PC-9 (cell line): ENCODE measurements around the gene USP24. TPM values are rescaled to one million over a fixed set of nuclear protein-coding genes. Genes with fewer than 3 reads are reported as not detected.

Source experiments
- BruUV-seq: library from RNA; stranded (reverse); fragments of 400-500 nt; replicated peaks from 2 replicates; lab custom pipeline; 2021; lab: Mats Ljungman, UMichigan
- CTCF ChIA-PET: fragments of 300-600 bp; sonication (Branson Sonifier 250); formaldehyde crosslinking; loops from one replicate; lab custom pipeline; 2022; ENCODE audit warnings: antibody characterized with exemption; lab: Charles Lee
- POLR2A ChIA-PET: fragments of 300-600 bp; sonication (Branson Sonifier 250); formaldehyde crosslinking; loops from one replicate; lab custom pipeline; 2022; ENCODE audit warnings: antibody characterized with exemption; ENCODE audit not compliant: unreplicated experiment; lab: Charles Lee
- DNase-seq, 2 experiments: peaks; one replicate each; pipeline versions ENCODE4 v3.0.0 to v3.0.0-alpha.2; 2015 to 2022; ENCODE audit warnings: mixed read lengths in 1 of 2
- H2AFZ ChIP-seq: fragments of 200-600 bp; sonication (generic); 2 replicates; pipeline ENCODE4 v1.8.1; 2017; ENCODE audit warnings: antibody characterized with exemption
- H3F3A ChIP-seq: fragments of 200-600 bp; sonication (generic); 2 replicates; pipeline ENCODE4 v1.8.1; 2017; ENCODE audit warnings: antibody characterized with exemption, mild to moderate bottlenecking, low read depth; ENCODE audit not compliant: insufficient read depth
- H3K27ac ChIP-seq: fragments of 200-600 bp; sonication (generic); 2 replicates; pipeline ENCODE4 v1.6.1; 2016; ENCODE audit warnings: mixed run types
- H3K27me3 ChIP-seq: fragments of 200-600 bp; sonication (generic); 2 replicates; pipeline ENCODE4 v1.6.1; 2016; ENCODE audit warnings: low read depth, mixed run types; ENCODE audit not compliant: insufficient read depth
- H3K36me3 ChIP-seq: fragments of 200-600 bp; sonication (generic); 2 replicates; pipeline ENCODE4 v1.6.1; 2016; ENCODE audit warnings: low read depth, mixed run types
- H3K4me1 ChIP-seq: fragments of 200-600 bp; sonication (generic); replicated peaks from 2 replicates; pipeline ENCODE4 v1.6.1; 2016; ENCODE audit warnings: mixed run types; ENCODE audit not compliant: insufficient read depth
- H3K4me2 ChIP-seq: fragments of 200-600 bp; sonication (generic); 2 replicates; pipeline ENCODE4 v1.6.1; 2017; ENCODE audit warnings: mixed run types
- H3K4me3 ChIP-seq: fragments of 200-600 bp; sonication (generic); 2 replicates; pipeline ENCODE4 v1.6.1; 2016; ENCODE audit warnings: mixed run types
- H3K79me2 ChIP-seq: fragments of 200-600 bp; sonication (generic); 2 replicates; pipeline ENCODE4 v1.6.1; 2017; ENCODE audit warnings: low read depth, mixed run types
- H3K9me2 ChIP-seq: fragments of 200-600 bp; sonication (generic); 2 replicates; pipeline ENCODE4 v1.8.1; 2017; ENCODE audit warnings: mild to moderate bottlenecking; ENCODE audit not compliant: insufficient read depth
- H3K9me3 ChIP-seq: fragments of 200-600 bp; sonication (generic); 2 replicates; pipeline ENCODE4 v1.8.1; 2016; ENCODE audit warnings: low read depth; ENCODE audit not compliant: insufficient read depth
- H4K20me1 ChIP-seq: fragments of 200-600 bp; sonication (generic); 2 replicates; pipeline ENCODE4 v1.8.1; 2017; ENCODE audit not compliant: insufficient read depth
- CTCF ChIP-seq: fragments of 200-600 bp; sonication (generic); conservative IDR thresholded peaks from 2 replicates; pipeline ENCODE4 v1.6.1; 2017; ENCODE audit warnings: mixed run types, antibody characterized with exemption, mild to moderate bottlenecking, moderate library complexity
- EZH2 ChIP-seq: fragments of 200-600 bp; sonication (generic); IDR thresholded peaks from 2 replicates; pipeline ENCODE4 v1.8.0; 2017; ENCODE audit warnings: antibody characterized with exemption, low read depth
- intact Hi-C: fragments of 100-400 bp; cut with micrococcal nuclease; formaldehyde crosslinking; loops from one replicate; pipeline ENCODE4 v1.10.0; 2022; ENCODE audit not compliant: unreplicated experiment
- total RNA-seq: library from RNA; stranded (reverse); gene quantifications from 2 replicates; pipeline ENCODE4 v1.2.3, GENCODE V29; 2021

USP24 gene
- total RNA-seq, 1 experiment from 2014 or later, result 61.0 TPM

- Histone ChIP-seq H3K4me1 (peaks cover 6% of the 10 kb centered on the region; the same call in 1 of the 2 replicates), H3K36me3 (peaks cover 13% of the 10 kb centered on the region), H3K9me2 (no peaks in the 10 kb centered on the region), H2AFZ (no peak overlapping the region), H3K79me2 (peaks cover 67% of the 10 kb centered on the region), H3K9me3 (peaks cover 1% of the 10 kb centered on the region), H3K4me3 (no peak overlapping the region), H3K4me2 (no peak overlapping the region), H4K20me1 (peaks cover 12% of the 10 kb centered on the region; the same call in 1 of the 2 replicates), H3F3A (peaks cover 23% of the 10 kb centered on the region; the same call in 1 of the 2 replicates), H3K27ac (peak overlapping the region; percentile 31; the same call in 1 of the 2 replicates), H3K27me3 (no peaks in the 10 kb centered on the region)
- intact Hi-C loops, result no loop called here
- no TSS peak for BruUV-seq
- no peak for TF ChIP-seq EZH2
- TF ChIP-seq CTCF, result no peak
- ChIA-PET CTCF (interaction anchor here (0.6 to 0.8 kb wide), 2 partner anchors 98 to 205 kb away, joined by 4 read pairs; no protein-coding TSS in a partner anchor), POLR2A (no interaction called here)
- DNase-seq, result no peak
These were observed 35.9 kb downstream of the USP24 start for GRCh38 chr1:55179177-55179835.

DNA sequence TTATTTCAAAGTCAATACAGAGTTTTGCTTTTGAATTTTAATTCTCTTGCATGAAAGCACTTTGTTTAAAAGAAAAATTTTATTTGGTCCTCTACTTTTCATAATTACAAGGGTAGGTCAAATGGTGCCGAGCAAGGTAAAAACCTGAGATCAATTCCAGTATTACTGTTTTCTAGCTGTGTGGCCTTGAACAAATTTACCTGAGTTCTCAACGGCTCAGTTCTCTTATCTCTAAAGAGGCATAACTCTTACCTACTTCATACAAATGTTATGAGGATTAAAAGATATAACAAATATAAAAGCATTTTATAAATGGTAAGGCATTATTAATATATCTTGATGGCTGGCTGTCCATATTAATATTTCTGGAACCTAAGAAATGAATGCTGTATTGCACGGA is 42.5 kb downstream of the USP24 start:
- Histone ChIP-seq H3K4me3 (no peak overlapping the region), H3K4me2 (no peak overlapping the region), H3K36me3 (peaks cover 43% of the 10 kb centered on the region), H3K4me1 (no peaks in the 10 kb centered on the region), H3K9me3 (no peaks in the 10 kb centered on the region; the same call in 1 of the 2 replicates), H3F3A (peaks cover 29% of the 10 kb centered on the region), H3K27ac (no peak overlapping the region), H2AFZ (no peak overlapping the region), H3K79me2 (peaks cover 10% of the 10 kb centered on the region), H4K20me1 (peaks cover 15% of the 10 kb centered on the region; the same call in 1 of the 2 replicates), H3K27me3 (no peaks in the 10 kb centered on the region), H3K9me2 (no peaks in the 10 kb centered on the region)
- CTCF ChIA-PET, result no interaction called here
- DNase-seq, result no peak
- intact Hi-C loops, result no loop called here
- POLR2A ChIA-PET, result interaction anchor here (0.6 kb wide), 1 partner anchor 275 kb away, joined by 10 read pairs; no protein-coding TSS in a partner anchor
- TF ChIP-seq CTCF (no peak), EZH2 (no peak)
- no TSS peak for BruUV-seq

- TF ChIP-seq EZH2 (no peak), CTCF (no peak)
- DNase-seq, result no peak
- Histone ChIP-seq H3K9me2 (no peaks in the 10 kb centered on the region), H3K27ac (no peak overlapping the region), H3K27me3 (no peaks in the 10 kb centered on the region), H2AFZ (no peak overlapping the region), H4K20me1 (peaks cover 15% of the 10 kb centered on the region; the same call in 1 of the 2 replicates), H3K4me2 (no peak overlapping the region), H3K9me3 (no peaks in the 10 kb centered on the region; the same call in 1 of the 2 replicates), H3F3A (peaks cover 29% of the 10 kb centered on the region), H3K4me3 (no peak overlapping the region), H3K4me1 (no peaks in the 10 kb centered on the region), H3K79me2 (peaks cover 10% of the 10 kb centered on the region), H3K36me3 (peaks cover 39% of the 10 kb centered on the region)
- ChIA-PET POLR2A (interaction anchor here (0.6 kb wide), 1 partner anchor 275 kb away, joined by 10 read pairs; no protein-coding TSS in a partner anchor), CTCF (no interaction called here)
- intact Hi-C loops, result no loop called here
- BruUV-seq, result no TSS peak
These were observed 42.9 kb downstream of the USP24 start for GRCh38 chr1:55172272-55172671.
